Kidney (tissue), 14 donors: Measurements from ENCODE around the gene GSTCD. TPM values are rescaled to one million over a fixed set of nuclear protein-coding genes. Genes with fewer than 3 reads are reported as not detected.

Experiments used
- DNase-seq, 5 donors: peaks; one replicate each; pipeline ENCODE4 v3.0.0-alpha.2; 2013 to 2020
- FAIRE-seq: peaks from 2 replicates; lab custom pipeline; 2012; peaks lifted over from hg19 to GRCh38; lab: Jason Lieb, UNC
- H3K27ac ChIP-seq, 2 donors: one replicate each; pipeline ENCODE4 v1.7.0; 2013; ENCODE audit warnings: low read depth in 2 of 2, low read length in 2 of 2, inconsistent platforms in 1 of 2
- H3K27me3 ChIP-seq: one replicate; pipeline ENCODE4 v1.7.1; 2013; ENCODE audit warnings: low read length, inconsistent platforms; ENCODE audit not compliant: control insufficient read depth, insufficient read depth
- H3K36me3 ChIP-seq, 3 donors: one replicate each; pipeline versions ENCODE4 v1.7.0 to v1.7.1; 2013; ENCODE audit warnings: low read length in 3 of 3, control low read depth in 1 of 3, inconsistent platforms in 1 of 3; ENCODE audit not compliant: insufficient read depth in 3 of 3, control insufficient read depth in 2 of 3
- H3K4me1 ChIP-seq, 3 donors: one replicate each; pipeline versions ENCODE4 v1.7.0 to v1.7.1; 2013; ENCODE audit warnings: low read length in 3 of 3, inconsistent platforms in 1 of 3, low read depth in 1 of 3; ENCODE audit not compliant: control insufficient read depth in 2 of 3, insufficient read depth in 2 of 3
- H3K4me3 ChIP-seq, 3 donors: one replicate each; pipeline versions ENCODE4 v1.7.0 to v1.8.1; 2013; ENCODE audit warnings: low read length in 3 of 3, control low read depth in 1 of 3, inconsistent platforms in 1 of 3
- H3K9ac ChIP-seq, 3 donors: one replicate each; pipeline versions ENCODE4 v1.7.0 to v1.7.1; 2013; ENCODE audit warnings: low read length in 3 of 3, control low read depth in 1 of 3, inconsistent platforms in 1 of 3
- H3K9me3 ChIP-seq, 3 donors: one replicate each; pipeline versions ENCODE4 v1.7.0 to v1.7.1; 2013; ENCODE audit warnings: low read length in 3 of 3, control low read depth in 1 of 3, inconsistent platforms in 1 of 3; ENCODE audit not compliant: control insufficient read depth in 2 of 3, insufficient read depth in 1 of 3
- CTCF ChIP-seq: IDR thresholded peaks from 3 replicates; pipeline ENCODE4 v1.5.1; 2012; ENCODE audit warnings: mild to moderate bottlenecking, moderate library complexity, borderline replicate concordance; ENCODE audit not compliant: insufficient read depth; ENCODE audit errors: extremely low read depth
- intact Hi-C: fragments of 100-400 bp; cut with DNase I; formaldehyde crosslinking; loops from one replicate; pipeline ENCODE4 v1.11.1; 2022
- polyA plus RNA-seq: library from polyadenylated mRNA; stranded (reverse); fragments of 350-450 nt; fragmentation: Illumina TruSeq; extraction: RNeasy Lipid Tissue Mini Kit (QIAGEN cat#74804); gene quantifications from one replicate; pipeline ENCODE4 v1.2.3, GENCODE V29; 2014; ENCODE audit warnings: low read depth, low replicate concordance; ENCODE audit not compliant: insufficient read depth
- total RNA-seq: library from RNA; stranded (reverse); fragmentation: NEBNext Ultra II Directional; extraction: Animal tissue kit (Norgen Biotek cat#: 25700); gene quantifications from one replicate; pipeline ENCODE4 v1.2.1, GENCODE V29; 2021
- donor health status: control.
- donor health status: control.
- donor health status: control.
- donor health status: control.
- donor health status: control.
- donor health status: DM: yes; HTN: yes; CAD: no.
- donor health status: Normal renal cell carcinoma (clear cell type).

GSTCD gene
- total and polyA plus RNA-seq, 2 donors from 2014 or later, result 2.2 to 11.7 TPM

GRCh38 chr4:105808030-105808749, 99.6 kb downstream of the GSTCD start:
- intact Hi-C loops, result no loop called here
- Histone ChIP-seq H3K9me3 (no peaks in the 10 kb centered on the region), H3K4me3 (peak overlapping the region in 1 of 3 donors; percentile 3), H3K4me1 (no peaks in the 10 kb centered on the region), H3K27me3 (no peaks in the 10 kb centered on the region), H3K36me3 (no peaks in the 10 kb centered on the region), H3K27ac (no peak overlapping the region), H3K9ac (no peak overlapping the region)
- TF ChIP-seq CTCF, result no peak
- no peak for FAIRE-seq
- no peak for DNase-seq

DNA sequence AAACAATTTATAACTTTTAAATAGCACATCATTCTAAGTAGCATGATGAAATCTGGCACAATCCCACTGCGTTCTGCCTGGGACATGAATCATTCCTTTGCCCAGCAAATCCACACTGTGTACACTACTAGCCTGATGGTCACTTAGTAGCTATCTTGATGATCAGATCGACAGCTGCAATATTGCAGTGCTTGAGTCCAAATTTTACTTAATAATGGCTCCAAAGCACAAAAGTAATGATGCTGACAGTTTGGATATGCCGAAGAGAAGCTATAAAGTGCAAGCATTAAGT, 100.1 kb downstream of the GSTCD start:
- Histone ChIP-seq H3K4me3 (peak overlapping the region in 1 of 3 donors; percentile 3), H3K27ac (no peak overlapping the region), H3K9ac (no peak overlapping the region), H3K4me1 (no peaks in the 10 kb centered on the region), H3K9me3 (no peaks in the 10 kb centered on the region), H3K36me3 (no peaks in the 10 kb centered on the region), H3K27me3 (no peaks in the 10 kb centered on the region)
- TF ChIP-seq CTCF, result no peak
- FAIRE-seq (no peak), DNase-seq (peak in 2 of 5 donors; percentile 1 to 4)
- intact Hi-C loops, result no loop called here

- FAIRE-seq (no peak), DNase-seq (no peak)
- intact Hi-C loops, result no loop called here
- no peak overlapping the region for H3K9ac ChIP-seq
- H3K4me1 ChIP-seq, result no peaks in the 10 kb centered on the region
- H3K27ac ChIP-seq, result no peak overlapping the region
- no peak for TF ChIP-seq CTCF
- H3K9me3 ChIP-seq, result no peaks in the 10 kb centered on the region
- H3K4me3 ChIP-seq, result no peak overlapping the region
- no peaks in the 10 kb centered on the region for H3K36me3 ChIP-seq
- H3K27me3 ChIP-seq, result no peaks in the 10 kb centered on the region
Observed at GRCh38 chr4:105815701-105816100, 107.1 kb downstream of the GSTCD start.

DNA sequence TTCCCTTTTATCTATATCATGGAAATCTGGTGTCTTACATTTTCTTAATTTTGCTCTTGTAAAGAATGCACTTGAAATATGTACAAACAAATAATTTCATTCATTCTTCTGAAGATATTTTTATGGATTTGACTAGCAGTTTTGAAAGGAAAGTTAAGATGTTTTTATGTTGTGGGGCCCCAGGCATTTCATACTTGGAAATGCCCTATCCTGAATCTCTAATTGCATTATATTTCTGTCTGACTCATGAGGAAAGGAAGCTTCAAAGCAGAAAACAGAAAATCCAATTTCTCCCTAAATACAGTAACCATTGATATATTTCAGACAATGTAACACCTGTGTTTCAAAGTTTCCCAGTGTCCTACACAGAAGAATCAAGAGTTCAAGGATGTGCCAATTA, 113.5 kb downstream of the GSTCD start:
- Histone ChIP-seq H3K27me3 (no peaks in the 10 kb centered on the region), H3K9me3 (no peaks in the 10 kb centered on the region), H3K4me1 (no peaks in the 10 kb centered on the region), H3K36me3 (no peaks in the 10 kb centered on the region), H3K4me3 (no peak overlapping the region), H3K27ac (no peak overlapping the region), H3K9ac (no peak overlapping the region)
- FAIRE-seq (no peak), DNase-seq (no peak)
- intact Hi-C loops, result no loop called here
- no peak for TF ChIP-seq CTCF
